Tibial artery (tissue), 4 donors: Measurements from ENCODE around the gene ARMC2.

Source experiments
- DNase-seq, 2 donors: peaks; one replicate each; pipeline ENCODE4 v3.0.0-alpha.2; 2019
- H3K27ac ChIP-seq, 2 donors: fragments of 200-600 bp; sonication (generic) in 1 of 2; 1 replicate in 1 of 2; 2 replicates in 1 of 2; pipeline ENCODE4 v1.5.1; 2018 to 2019; ENCODE audit warnings: mild to moderate bottlenecking in 1 of 2
- H3K27me3 ChIP-seq, 2 donors: fragments of 200-600 bp; sonication (generic) in 1 of 2; one replicate each; pipeline versions ENCODE4 v1.5.1 to v1.6.0; 2016 to 2019
- H3K36me3 ChIP-seq, 3 donors: fragments of 200-600 bp; sonication (generic) in 2 of 3; one replicate each; pipeline ENCODE4 v1.5.1; 2016 to 2019; ENCODE audit warnings: mild to moderate bottlenecking in 2 of 3
- H3K4me1 ChIP-seq, 4 donors: fragments of 200-600 bp; sonication (generic) in 2 of 4; 1 replicate in 3 of 4; 2 replicates in 1 of 4; pipeline ENCODE4 v1.5.1; 2016 to 2019
- H3K4me3 ChIP-seq, 2 donors: fragments of 200-600 bp; sonication (generic) in 1 of 2; 1 replicate in 1 of 2; 2 replicates in 1 of 2; pipeline ENCODE4 v1.5.1; 2018 to 2019; ENCODE audit warnings: mild to moderate bottlenecking in 2 of 2
- H3K9me3 ChIP-seq, 3 donors: fragments of 200-600 bp; sonication (generic) in 1 of 3; one replicate each; pipeline ENCODE4 v1.5.1; 2016 to 2019
- intact Hi-C: fragments of 100-400 bp; cut with DNase I; formaldehyde crosslinking; loops from one replicate; pipeline ENCODE4 v1.15.0; 2023; ENCODE audit warnings: low total_unique reads
- TF ChIP-seq, protein P1 (sequence below), 2 experiments: fragments of 200-600 bp in 1 of 2; fragments of 450-650 bp in 1 of 2; IDR thresholded peaks; one replicate each; pipeline ENCODE4 v1.5.1; 2017 to 2019; ENCODE audit warnings: antibody characterized with exemption in 2 of 2, mild to moderate bottlenecking in 1 of 2, moderate library complexity in 1 of 2

ARMC2 gene

DNA sequence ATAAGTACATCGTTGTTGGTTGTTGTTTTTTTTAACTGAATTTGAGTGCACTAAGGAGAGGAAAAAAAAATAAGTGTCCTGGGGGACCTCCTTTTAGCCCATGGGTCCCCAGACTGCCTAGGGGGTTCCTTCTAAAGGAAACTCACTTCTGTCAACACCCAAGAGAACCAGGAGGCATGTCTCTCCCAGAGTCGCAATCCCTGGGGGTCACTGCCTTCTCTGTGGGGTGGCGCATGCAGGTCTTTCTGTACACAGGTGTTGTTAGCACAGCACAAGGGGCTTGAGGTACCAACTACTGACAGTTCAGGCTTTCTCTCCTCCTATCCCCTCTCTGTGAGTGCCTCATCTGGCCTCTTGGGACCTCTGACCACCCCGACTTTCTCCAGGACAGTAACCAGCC lies 7.3 kb upstream of the ARMC2 start:
- H3K4me1 ChIP-seq: no peaks in the 10 kb centered on the region
- no peak overlapping the region for H3K27ac ChIP-seq
- H3K4me3 ChIP-seq: no peak overlapping the region
- H3K27me3 ChIP-seq: no peaks in the 10 kb centered on the region
- intact Hi-C loops: no loop called here
- H3K9me3 ChIP-seq: no peaks in the 10 kb centered on the region
- no peak for DNase-seq
- TF ChIP-seq, protein P1, sequence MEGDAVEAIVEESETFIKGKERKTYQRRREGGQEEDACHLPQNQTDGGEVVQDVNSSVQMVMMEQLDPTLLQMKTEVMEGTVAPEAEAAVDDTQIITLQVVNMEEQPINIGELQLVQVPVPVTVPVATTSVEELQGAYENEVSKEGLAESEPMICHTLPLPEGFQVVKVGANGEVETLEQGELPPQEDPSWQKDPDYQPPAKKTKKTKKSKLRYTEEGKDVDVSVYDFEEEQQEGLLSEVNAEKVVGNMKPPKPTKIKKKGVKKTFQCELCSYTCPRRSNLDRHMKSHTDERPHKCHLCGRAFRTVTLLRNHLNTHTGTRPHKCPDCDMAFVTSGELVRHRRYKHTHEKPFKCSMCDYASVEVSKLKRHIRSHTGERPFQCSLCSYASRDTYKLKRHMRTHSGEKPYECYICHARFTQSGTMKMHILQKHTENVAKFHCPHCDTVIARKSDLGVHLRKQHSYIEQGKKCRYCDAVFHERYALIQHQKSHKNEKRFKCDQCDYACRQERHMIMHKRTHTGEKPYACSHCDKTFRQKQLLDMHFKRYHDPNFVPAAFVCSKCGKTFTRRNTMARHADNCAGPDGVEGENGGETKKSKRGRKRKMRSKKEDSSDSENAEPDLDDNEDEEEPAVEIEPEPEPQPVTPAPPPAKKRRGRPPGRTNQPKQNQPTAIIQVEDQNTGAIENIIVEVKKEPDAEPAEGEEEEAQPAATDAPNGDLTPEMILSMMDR (IDR thresholded peaks at IDR 0.05): no peak
- no peaks in the 10 kb centered on the region for H3K36me3 ChIP-seq

DNA sequence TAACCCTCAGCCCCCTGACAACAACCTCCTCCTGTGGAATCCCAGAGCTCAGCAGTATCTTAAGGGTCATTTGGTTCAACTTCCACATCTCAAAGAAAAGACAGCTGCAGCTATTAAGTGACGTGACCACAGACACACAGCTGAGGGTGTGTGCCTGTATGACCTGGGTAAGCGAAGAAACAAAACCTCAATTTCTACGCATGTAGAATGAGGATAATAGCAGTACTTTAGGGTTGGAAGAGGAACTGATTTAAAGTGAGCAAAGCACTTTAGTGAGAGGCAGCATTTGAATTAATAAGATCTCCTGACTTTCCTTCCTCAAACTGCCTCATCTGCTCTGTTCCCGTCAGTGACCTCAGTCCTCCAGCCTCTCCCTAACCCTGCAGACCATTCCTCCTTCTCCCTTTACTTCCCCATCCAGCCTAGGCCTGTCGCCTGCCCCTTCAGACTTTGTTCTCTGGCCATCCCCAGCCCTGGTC lies 6.8 kb upstream of the ARMC2 start:
- peak; percentile 57 to 79 for DNase-seq

DNA sequence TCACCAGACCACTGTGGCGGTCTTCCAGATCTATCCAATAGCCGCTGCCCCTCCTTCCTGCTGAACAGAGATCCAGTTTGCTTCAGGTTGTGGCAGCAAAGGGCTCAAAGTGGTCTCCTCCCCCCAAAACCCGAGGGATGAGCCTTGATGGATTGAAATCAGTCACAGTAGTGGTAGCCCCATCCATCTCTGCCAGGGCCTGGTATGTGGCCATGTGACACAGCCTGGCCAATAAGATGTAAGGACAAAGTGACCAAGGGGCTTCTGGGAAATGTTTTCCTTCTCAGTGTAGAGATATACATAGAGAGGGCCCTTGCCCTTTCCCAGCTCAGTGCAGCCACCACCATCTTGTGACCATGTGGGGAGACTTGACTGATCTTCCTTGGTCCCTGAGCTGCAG lies 4.1 kb upstream of the ARMC2 start:
- no peaks in the 10 kb centered on the region for H3K9me3 ChIP-seq
- no peaks in the 10 kb centered on the region for H3K36me3 ChIP-seq
- no peaks in the 10 kb centered on the region for H3K27me3 ChIP-seq
- DNase-seq: no peak
- TF ChIP-seq, protein P1 (IDR thresholded peaks at IDR 0.05): no peak
- intact Hi-C loops: no loop called here
- no peak overlapping the region for H3K27ac ChIP-seq
- H3K4me1 ChIP-seq: peaks cover 0 to 9% (median 8%) of the 10 kb centered on the region in 4 donors
- H3K4me3 ChIP-seq: no peak overlapping the region

More for the DNA sequence above, 6.8 kb upstream of the ARMC2 start:
- Histone ChIP-seq H3K36me3 (no peaks in the 10 kb centered on the region), H3K9me3 (no peaks in the 10 kb centered on the region), H3K4me3 (no peak overlapping the region), H3K4me1 (no peaks in the 10 kb centered on the region), H3K27me3 (no peaks in the 10 kb centered on the region), H3K27ac (no peak overlapping the region)
- TF ChIP-seq, protein P1 (IDR thresholded peaks at IDR 0.05): no peak
- intact Hi-C loops: no loop called here

DNA sequence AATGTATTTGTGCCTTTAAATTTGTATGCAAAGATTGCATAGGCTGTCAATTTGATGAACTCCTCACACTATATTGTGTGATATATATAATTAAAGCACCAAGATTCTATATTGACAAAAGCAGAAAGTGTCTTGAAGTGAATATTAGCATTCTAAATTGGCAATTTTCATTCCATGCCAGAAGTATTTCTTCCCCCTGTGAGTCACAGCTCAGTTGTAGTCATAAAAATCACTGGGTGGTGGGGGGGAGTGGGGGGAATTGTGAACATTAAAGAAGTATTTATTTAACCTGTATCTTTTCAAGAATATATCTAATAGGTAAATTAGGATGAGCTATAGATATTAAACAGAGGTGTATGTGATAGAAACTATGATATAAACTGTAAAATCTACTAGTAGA lies 3.1 kb upstream of the ARMC2 start:
- DNase-seq: no peak
- Histone ChIP-seq H3K27ac (no peak overlapping the region), H3K4me1 (peaks cover 2 to 19% (median 16%) of the 10 kb centered on the region in 4 donors), H3K4me3 (no peak overlapping the region), H3K27me3 (no peaks in the 10 kb centered on the region), H3K36me3 (no peaks in the 10 kb centered on the region), H3K9me3 (no peaks in the 10 kb centered on the region)
- TF ChIP-seq, protein P1 (IDR thresholded peaks at IDR 0.05): no peak
- intact Hi-C loops: loop anchor here (5.0 kb wide), 1 partner anchor 47 kb away; no protein-coding TSS in a partner anchor

DNA sequence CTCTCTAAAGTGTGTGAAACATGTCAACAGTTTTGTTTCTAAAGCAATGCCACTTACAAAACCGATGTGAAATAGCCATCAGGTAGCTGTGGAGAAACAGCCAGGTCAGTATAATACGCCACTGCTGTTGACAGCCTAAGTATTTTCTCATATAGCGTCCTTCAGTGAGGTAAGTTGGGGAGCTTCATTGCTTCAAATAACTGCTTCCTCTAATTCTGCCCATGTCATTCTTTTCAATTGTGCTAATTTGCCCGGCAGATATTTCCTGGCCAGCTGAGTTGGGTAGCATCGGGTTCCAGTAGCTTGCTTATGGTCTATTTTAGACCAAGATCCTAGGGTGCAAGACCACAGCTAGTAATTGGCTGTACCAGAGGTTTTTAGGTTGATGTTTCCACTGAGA lies 2.1 kb upstream of the ARMC2 start:
- intact Hi-C loops: loop anchor here (5.0 kb wide), 1 partner anchor 46 kb away; no protein-coding TSS in a partner anchor
- no peak overlapping the region for H3K4me3 ChIP-seq
- H3K4me1 ChIP-seq: peaks cover 7 to 29% (median 20%) of the 10 kb centered on the region in 4 donors
- H3K27me3 ChIP-seq: no peaks in the 10 kb centered on the region
- TF ChIP-seq, protein P1 (IDR thresholded peaks at IDR 0.05): no peak
- no peaks in the 10 kb centered on the region for H3K9me3 ChIP-seq
- no peak overlapping the region for H3K27ac ChIP-seq
- no peak for DNase-seq
- no peaks in the 10 kb centered on the region for H3K36me3 ChIP-seq

DNA sequence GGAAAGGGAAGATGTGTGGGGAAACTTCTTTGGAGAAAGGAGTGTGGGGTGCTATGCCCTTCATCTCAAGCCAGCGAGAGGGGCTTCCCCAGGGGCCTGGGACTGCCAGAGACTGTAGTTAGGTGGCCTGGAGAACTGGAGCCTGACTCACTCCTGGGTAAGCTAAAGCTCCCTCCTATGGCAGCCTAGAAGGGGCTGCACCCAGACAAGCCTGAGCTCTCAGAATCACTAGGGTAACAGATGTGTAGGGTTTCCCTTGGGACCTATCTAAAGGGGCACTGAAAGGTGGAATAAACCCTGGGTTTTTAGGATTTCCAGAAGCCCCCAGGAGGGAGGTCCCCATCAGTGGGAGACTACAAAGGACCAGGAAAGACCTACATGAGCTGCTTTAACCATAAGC lies 1.6 kb upstream of the ARMC2 start:
- Histone ChIP-seq H3K36me3 (no peaks in the 10 kb centered on the region), H3K9me3 (no peaks in the 10 kb centered on the region), H3K4me1 (peaks cover 7 to 34% (median 22%) of the 10 kb centered on the region in 4 donors), H3K27ac (no peak overlapping the region), H3K4me3 (no peak overlapping the region), H3K27me3 (no peaks in the 10 kb centered on the region)
- no peak for DNase-seq
- intact Hi-C loops: loop anchor here (5.0 kb wide), 1 partner anchor 46 kb away; no protein-coding TSS in a partner anchor
- TF ChIP-seq, protein P1 (IDR thresholded peaks at IDR 0.05): no peak
